ENCODE measurements around the gene ROR1.
"Not testable (repeated sequence)": the region's sequence is repeated elsewhere in the genome, so short reads cannot be mapped to it uniquely, and the experiment has no call there.

Gene ROR1

DNA sequence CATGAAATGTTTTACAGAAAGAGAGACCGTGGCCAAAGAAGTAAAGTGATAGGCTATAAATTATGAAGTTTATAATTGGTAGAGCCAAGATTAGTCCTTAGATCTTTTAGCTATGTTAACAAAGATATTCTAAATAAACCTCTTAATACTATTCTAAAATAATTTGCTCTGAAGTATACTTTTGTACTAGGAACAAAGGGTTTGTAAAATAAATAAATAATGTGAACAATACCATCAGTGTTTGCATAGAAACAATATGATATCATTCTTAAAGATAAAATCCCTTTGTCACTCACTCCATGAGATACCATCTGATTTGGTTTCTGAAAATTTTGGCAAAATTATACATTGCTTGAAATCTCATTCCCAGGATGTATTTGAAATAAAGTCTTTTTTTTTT lies 322.0 kb downstream of the ROR1 start:
- Histone ChIP-seq H3K4me3 (ENCODE audit: low read depth, low read length) (no peak overlapping the region), H3K27me3 (ENCODE audit: control insufficient read depth, insufficient read depth, low read length) (no peaks in the 10 kb centered on the region), H3K4me1 (ENCODE audit: control insufficient read depth, insufficient read depth, low read length) (no peaks in the 10 kb centered on the region), H3K9me3 (ENCODE audit: control insufficient read depth, insufficient read depth, low read length) (no peaks in the 10 kb centered on the region), H3K9ac (ENCODE audit: low read depth, low read length) (no peak overlapping the region), H3K36me3 (ENCODE audit: control insufficient read depth, insufficient read depth, low read length) (no peaks in the 10 kb centered on the region)

DNA sequence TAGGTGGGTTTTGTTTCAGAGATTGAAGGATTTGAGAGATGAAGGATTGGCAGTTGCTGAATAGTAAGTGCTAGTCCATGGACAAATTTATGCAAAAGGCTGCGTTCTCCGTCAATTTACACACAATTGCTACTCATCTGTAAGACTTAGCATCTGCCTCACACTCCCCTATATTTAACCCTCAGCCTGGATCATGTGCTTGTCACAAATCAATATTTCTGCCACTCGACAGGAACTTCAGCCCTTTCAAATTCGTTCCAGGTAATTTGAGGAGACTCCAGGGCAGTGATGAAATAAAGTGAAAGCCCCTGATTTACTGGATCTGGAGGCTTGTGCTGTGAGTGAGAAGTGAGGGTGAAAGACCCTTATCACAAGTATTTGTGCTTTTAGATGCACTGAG lies 324.0 kb downstream of the ROR1 start:
- Histone ChIP-seq H3K9me3 (ENCODE audit: control insufficient read depth, insufficient read depth, low read length) (no peaks in the 10 kb centered on the region), H3K4me3 (ENCODE audit: low read depth, low read length) (no peak overlapping the region), H3K36me3 (ENCODE audit: control insufficient read depth, insufficient read depth, low read length) (no peaks in the 10 kb centered on the region), H3K4me1 (ENCODE audit: control insufficient read depth, insufficient read depth, low read length) (no peaks in the 10 kb centered on the region), H3K9ac (ENCODE audit: low read depth, low read length) (no peak overlapping the region), H3K27me3 (ENCODE audit: control insufficient read depth, insufficient read depth, low read length) (no peaks in the 10 kb centered on the region)

DNA sequence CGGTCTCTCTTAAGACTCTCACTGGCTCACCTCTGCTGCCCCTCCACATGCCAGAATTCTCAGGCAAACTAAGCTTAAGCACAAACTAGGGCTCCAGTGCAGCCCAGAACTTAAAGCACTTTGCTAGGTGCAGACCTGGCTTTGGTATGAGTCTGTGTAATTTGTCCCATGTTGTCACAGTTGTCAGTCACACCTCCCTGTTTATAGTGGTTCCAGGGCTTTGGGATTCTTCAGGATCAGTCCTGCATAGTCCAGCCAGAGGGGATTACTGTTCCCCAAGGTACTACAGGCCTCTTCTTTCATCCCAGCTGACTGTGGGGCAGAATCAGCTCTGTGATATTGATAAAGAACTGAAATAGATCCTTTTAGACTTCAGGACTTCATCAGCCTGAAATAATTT lies 324.6 kb downstream of the ROR1 start:
- Histone ChIP-seq H3K27me3 (ENCODE audit: control insufficient read depth, insufficient read depth, low read length) (no peaks in the 10 kb centered on the region), H3K9me3 (ENCODE audit: control insufficient read depth, insufficient read depth, low read length) (no peaks in the 10 kb centered on the region), H3K36me3 (ENCODE audit: control insufficient read depth, insufficient read depth, low read length) (no peaks in the 10 kb centered on the region), H3K4me1 (ENCODE audit: control insufficient read depth, insufficient read depth, low read length) (no peaks in the 10 kb centered on the region), H3K4me3 (ENCODE audit: low read depth, low read length) (no peak overlapping the region), H3K9ac (ENCODE audit: low read depth, low read length) (no peak overlapping the region)

DNA sequence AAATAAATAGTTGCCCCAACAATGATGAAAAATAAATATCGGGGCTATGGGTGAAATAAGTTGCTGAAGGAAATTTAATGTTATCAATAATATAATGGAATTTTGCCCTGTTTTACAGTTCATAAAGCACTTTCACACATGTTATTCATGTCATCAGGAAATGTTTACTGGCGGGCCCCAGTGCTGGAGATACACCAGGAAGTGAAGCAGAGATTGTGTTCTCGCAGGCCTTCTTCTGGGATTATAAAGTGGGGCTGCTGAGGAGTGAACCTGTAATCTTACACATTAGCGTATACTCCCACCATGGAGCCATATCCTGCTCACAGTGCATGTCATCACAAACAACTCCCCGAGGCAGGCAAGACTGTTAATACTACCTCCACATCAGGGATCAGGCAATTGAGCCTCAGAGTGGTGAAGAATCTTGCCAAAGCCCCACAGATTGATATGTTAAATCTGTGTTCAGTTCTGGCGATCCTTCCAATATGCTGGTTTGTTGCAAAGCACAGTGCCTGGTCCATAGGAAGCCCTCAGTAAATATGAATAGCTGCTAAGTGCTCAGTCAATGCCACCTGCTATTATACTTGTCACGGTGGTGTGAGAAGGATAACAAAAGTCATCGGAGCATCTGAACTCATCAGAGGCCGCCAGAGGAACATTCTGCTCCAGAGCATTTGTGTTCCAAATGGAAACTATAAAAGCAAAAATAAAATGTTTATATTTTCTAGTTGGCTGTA lies 325.2 kb downstream of the ROR1 start:
- no peaks in the 10 kb centered on the region for H3K4me1 ChIP-seq (ENCODE audit: control insufficient read depth, insufficient read depth, low read length)
- H3K9ac ChIP-seq (ENCODE audit: low read depth, low read length), result no peak overlapping the region
- no peaks in the 10 kb centered on the region for H3K36me3 ChIP-seq (ENCODE audit: control insufficient read depth, insufficient read depth, low read length)
- no peaks in the 10 kb centered on the region for H3K9me3 ChIP-seq (ENCODE audit: control insufficient read depth, insufficient read depth, low read length)
- H3K4me3 ChIP-seq (ENCODE audit: low read depth, low read length), result no peak overlapping the region
- no peaks in the 10 kb centered on the region for H3K27me3 ChIP-seq (ENCODE audit: control insufficient read depth, insufficient read depth, low read length)

DNA sequence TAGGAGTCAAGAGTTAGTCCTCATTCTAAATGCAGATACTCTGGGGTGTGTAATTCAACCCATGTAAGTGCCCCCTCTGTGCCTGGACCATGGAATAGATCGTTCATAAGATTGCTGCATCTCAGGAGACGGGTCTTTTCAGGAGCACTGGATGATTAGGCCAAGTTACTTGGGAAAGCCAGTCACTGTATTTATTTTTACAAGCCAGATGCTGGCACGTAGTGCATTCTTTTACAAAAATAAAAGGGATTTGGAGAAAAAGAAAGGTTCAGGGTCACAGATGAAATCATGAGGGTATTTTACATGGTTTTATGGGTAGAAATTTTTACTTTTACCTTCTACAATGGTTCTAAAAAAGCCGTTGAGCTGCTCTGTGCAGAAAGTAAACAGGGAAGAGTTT lies 327.0 kb downstream of the ROR1 start:
- H3K9me3 ChIP-seq (ENCODE audit: control insufficient read depth, insufficient read depth, low read length), result no peaks in the 10 kb centered on the region
- H3K36me3 ChIP-seq (ENCODE audit: control insufficient read depth, insufficient read depth, low read length), result no peaks in the 10 kb centered on the region
- H3K27me3 ChIP-seq (ENCODE audit: control insufficient read depth, insufficient read depth, low read length), result no peaks in the 10 kb centered on the region
- H3K9ac ChIP-seq (ENCODE audit: low read depth, low read length), result no peak overlapping the region
- H3K4me3 ChIP-seq (ENCODE audit: low read depth, low read length), result no peak overlapping the region
- H3K4me1 ChIP-seq (ENCODE audit: control insufficient read depth, insufficient read depth, low read length), result no peaks in the 10 kb centered on the region

DNA sequence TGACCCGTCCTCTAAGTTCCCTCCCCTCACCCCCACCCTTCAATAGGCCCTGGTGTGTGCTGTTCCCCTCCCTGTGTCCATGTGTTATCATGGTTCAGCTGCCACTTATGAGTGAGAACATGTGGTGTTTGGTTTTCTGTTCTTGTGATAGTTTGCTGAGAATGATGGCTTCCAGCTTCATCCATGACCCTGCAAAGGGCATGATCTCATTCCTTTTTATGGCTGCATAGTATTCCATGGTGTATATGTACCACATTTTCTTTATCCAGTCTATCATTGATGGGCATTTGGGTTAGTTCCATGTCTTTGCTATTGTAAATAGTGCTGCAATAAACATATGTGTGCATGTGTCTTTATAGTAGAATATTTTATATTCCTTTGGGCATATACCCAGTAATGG lies 330.8 kb downstream of the ROR1 start:
- H3K27me3 ChIP-seq (ENCODE audit: control insufficient read depth, insufficient read depth, low read length); H3K9me3 ChIP-seq (ENCODE audit: control insufficient read depth, insufficient read depth, low read length); H3K4me1 ChIP-seq (ENCODE audit: control insufficient read depth, insufficient read depth, low read length); H3K4me3 ChIP-seq (ENCODE audit: low read depth, low read length); H3K36me3 ChIP-seq (ENCODE audit: control insufficient read depth, insufficient read depth, low read length); H3K9ac ChIP-seq (ENCODE audit: low read depth, low read length): not testable (repeated sequence)

DNA sequence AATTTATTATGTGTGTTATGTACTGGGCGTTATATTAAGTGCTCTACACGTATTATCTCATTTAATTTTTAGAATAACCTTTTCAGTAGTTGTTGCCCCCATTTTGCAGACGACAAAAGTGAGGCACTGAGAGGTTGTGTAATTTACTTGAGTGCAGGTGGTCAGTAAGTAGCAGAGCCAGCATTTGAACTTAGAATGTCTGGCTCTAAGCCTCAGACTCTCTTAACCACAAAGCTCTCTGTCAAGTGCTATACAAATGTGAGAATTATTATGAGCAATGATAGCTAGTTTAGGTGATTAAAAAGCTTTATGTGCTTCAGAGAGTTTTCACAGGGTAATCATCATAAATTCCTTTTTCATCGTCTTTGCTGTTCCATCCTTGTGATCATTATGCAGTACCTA lies 333.3 kb downstream of the ROR1 start:
- Histone ChIP-seq H3K36me3 (ENCODE audit: control insufficient read depth, insufficient read depth, low read length) (no peaks in the 10 kb centered on the region), H3K9ac (ENCODE audit: low read depth, low read length) (no peak overlapping the region), H3K9me3 (ENCODE audit: control insufficient read depth, insufficient read depth, low read length) (no peaks in the 10 kb centered on the region), H3K4me3 (ENCODE audit: low read depth, low read length) (no peak overlapping the region), H3K27me3 (ENCODE audit: control insufficient read depth, insufficient read depth, low read length) (no peaks in the 10 kb centered on the region), H3K4me1 (ENCODE audit: control insufficient read depth, insufficient read depth, low read length) (peaks cover 2% of the 10 kb centered on the region)

DNA sequence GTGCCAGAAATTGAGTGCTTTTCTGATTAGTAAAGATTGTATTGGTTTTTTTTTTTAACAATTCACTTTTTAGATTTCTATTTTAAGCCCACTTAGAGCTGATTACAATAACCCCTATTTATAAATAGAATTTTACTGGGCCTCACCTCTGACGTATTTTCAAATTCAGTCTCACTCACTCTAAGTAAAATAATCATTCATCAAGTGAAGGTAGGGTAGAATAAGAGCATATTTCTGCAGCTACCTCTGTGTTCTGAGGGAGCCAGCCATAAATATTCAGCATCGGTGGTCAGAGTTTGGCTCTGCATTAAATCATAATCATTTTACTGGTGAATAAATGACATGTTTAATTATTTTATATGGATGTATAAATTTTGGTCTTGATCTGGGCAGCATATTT lies 333.8 kb downstream of the ROR1 start:
- Histone ChIP-seq H3K9me3 (ENCODE audit: control insufficient read depth, insufficient read depth, low read length) (no peaks in the 10 kb centered on the region), H3K36me3 (ENCODE audit: control insufficient read depth, insufficient read depth, low read length) (no peaks in the 10 kb centered on the region), H3K27me3 (ENCODE audit: control insufficient read depth, insufficient read depth, low read length) (no peaks in the 10 kb centered on the region), H3K9ac (ENCODE audit: low read depth, low read length) (no peak overlapping the region), H3K4me1 (ENCODE audit: control insufficient read depth, insufficient read depth, low read length) (peaks cover 2% of the 10 kb centered on the region), H3K4me3 (ENCODE audit: low read depth, low read length) (no peak overlapping the region)

DNA sequence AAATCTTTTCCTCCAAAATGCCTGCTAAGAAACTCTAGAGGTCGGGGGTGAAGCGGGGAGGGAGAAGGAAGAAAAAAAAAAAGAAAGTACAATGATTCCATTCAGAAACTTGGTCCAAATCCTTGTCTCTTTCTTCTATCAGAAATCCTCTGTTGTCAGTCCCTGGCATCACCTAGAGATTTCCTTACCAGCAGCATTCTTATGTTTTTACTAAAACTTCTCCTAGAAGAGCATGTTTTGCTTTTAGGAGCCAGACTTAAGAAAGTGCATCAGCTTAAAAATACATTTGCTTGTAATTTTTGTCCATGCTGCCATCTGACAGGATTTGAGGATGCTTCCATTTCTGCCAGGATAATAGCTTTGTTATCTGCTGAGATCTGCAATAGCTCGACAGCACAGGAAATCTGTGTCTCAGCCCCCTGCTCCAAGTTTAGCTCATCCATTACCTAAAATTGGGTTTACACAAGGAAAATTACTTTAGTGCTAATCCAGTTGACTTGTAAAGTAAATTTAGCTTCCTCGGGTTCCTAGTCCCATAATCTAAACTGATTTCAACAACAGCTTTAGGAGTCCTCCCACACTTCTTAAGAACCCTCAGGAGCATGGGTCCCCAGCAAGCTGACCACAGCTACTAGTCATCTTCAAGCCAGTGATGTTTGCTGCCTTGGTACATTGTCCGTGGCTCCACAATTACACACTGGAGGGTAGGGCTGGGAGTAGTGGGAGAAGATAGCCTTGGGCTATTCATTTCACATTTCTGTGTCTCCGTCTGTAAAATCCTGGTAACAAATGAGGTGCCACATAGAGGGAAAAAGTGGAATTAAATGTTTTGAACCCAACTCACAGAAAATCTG lies 337.3 kb downstream of the ROR1 start:
- no peak overlapping the region for H3K4me3 ChIP-seq (ENCODE audit: low read depth, low read length)

DNA sequence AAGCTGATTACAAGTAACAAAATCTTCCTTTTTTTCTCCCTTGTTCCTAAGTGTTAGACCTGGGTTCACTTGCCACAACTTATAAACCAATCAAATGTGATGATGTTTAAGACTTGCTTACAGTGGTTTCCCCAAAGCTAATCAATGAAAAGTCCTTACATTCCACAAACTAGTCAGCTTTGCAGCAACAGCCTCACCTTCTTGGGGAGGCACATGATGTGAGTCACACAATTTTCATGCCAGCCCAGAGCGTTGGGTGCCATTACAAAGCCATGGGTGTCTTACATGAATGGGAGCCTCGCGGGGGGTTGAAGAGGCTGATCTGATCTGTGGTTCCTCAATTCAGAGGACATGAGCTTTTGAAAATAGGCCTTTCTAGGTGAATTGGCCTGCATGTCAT lies 338.0 kb downstream of the ROR1 start:
- Histone ChIP-seq H3K27me3 (ENCODE audit: control insufficient read depth, insufficient read depth, low read length) (no peaks in the 10 kb centered on the region), H3K9ac (ENCODE audit: low read depth, low read length) (no peak overlapping the region), H3K4me3 (ENCODE audit: low read depth, low read length) (no peak overlapping the region), H3K36me3 (ENCODE audit: control insufficient read depth, insufficient read depth, low read length) (no peaks in the 10 kb centered on the region), H3K4me1 (ENCODE audit: control insufficient read depth, insufficient read depth, low read length) (peaks cover 2% of the 10 kb centered on the region), H3K9me3 (ENCODE audit: control insufficient read depth, insufficient read depth, low read length) (no peaks in the 10 kb centered on the region)

More for the DNA sequence above, 337.3 kb downstream of the ROR1 start:
- H3K9ac ChIP-seq (ENCODE audit: low read depth, low read length), result no peak overlapping the region
- no peaks in the 10 kb centered on the region for H3K9me3 ChIP-seq (ENCODE audit: control insufficient read depth, insufficient read depth, low read length)
- peaks cover 2% of the 10 kb centered on the region for H3K4me1 ChIP-seq (ENCODE audit: control insufficient read depth, insufficient read depth, low read length)
- H3K27me3 ChIP-seq (ENCODE audit: control insufficient read depth, insufficient read depth, low read length), result no peaks in the 10 kb centered on the region
- no peaks in the 10 kb centered on the region for H3K36me3 ChIP-seq (ENCODE audit: control insufficient read depth, insufficient read depth, low read length)

DNA sequence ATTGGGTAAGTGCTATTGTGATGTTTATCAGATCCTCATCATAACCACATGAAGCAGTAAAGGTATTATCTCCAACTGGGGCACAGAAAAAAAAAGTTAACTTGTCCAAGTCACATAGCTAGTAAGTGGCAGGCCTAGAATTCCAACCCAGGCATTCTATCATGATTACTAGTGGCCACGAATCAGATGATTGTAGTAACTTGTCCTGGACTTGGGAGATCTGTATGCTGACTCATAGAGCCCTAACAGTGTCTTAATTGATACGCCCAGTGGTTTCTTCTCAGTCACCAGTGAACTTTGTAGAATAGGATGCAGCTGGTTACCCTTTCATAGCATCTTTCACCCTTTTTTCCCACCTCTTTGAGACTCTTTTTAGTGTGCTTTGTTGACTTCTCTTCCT lies 338.5 kb downstream of the ROR1 start:
- no peaks in the 10 kb centered on the region for H3K9me3 ChIP-seq (ENCODE audit: control insufficient read depth, insufficient read depth, low read length)
- no peak overlapping the region for H3K9ac ChIP-seq (ENCODE audit: low read depth, low read length)
- H3K4me1 ChIP-seq (ENCODE audit: control insufficient read depth, insufficient read depth, low read length), result peaks cover 2% of the 10 kb centered on the region
- no peaks in the 10 kb centered on the region for H3K27me3 ChIP-seq (ENCODE audit: control insufficient read depth, insufficient read depth, low read length)
- no peak overlapping the region for H3K4me3 ChIP-seq (ENCODE audit: low read depth, low read length)
- no peaks in the 10 kb centered on the region for H3K36me3 ChIP-seq (ENCODE audit: control insufficient read depth, insufficient read depth, low read length)

DNA sequence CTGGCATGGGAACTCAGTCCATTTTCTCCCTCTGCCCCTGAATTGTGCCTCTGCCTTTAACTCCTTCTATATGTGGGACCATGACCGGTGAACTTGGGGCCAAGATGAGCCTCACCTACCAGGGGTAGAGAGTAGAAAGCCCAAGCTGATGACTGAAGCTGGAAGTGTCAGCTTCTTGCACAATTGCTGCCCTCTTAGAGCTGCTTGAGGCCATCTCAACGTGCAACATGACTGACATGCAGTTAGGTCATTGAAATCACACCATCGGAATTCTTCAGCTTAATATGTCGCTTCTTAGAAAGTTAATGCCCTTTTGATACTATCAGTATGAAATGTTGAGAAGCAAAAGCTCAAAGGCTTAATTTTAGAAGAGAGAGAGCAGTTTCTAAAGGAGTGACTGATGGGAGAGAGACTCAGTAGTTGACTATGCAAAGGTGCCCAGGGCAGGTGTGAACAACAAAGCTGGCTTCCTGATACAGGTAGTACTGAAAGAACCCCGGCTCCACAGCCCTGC lies 340.3 kb downstream of the ROR1 start:
- no peaks in the 10 kb centered on the region for H3K9me3 ChIP-seq (ENCODE audit: control insufficient read depth, insufficient read depth, low read length)
- no peaks in the 10 kb centered on the region for H3K36me3 ChIP-seq (ENCODE audit: control insufficient read depth, insufficient read depth, low read length)
- H3K9ac ChIP-seq (ENCODE audit: low read depth, low read length), result no peak overlapping the region
- H3K27me3 ChIP-seq (ENCODE audit: control insufficient read depth, insufficient read depth, low read length), result no peaks in the 10 kb centered on the region
- peaks cover 2% of the 10 kb centered on the region for H3K4me1 ChIP-seq (ENCODE audit: control insufficient read depth, insufficient read depth, low read length)
- H3K4me3 ChIP-seq (ENCODE audit: low read depth, low read length), result no peak overlapping the region
